ENCODE results near the gene GPBP1. TPM values are rescaled to one million over a fixed set of nuclear protein-coding genes. Genes with fewer than 3 reads are reported as not detected.
A peak's percentile ranks its signal among the peaks of the same experiment; 100 is the strongest.
"Not testable (repeated sequence)": the region's sequence is repeated elsewhere in the genome, so short reads cannot be mapped to it uniquely, and the experiment has no call there.

GPBP1 gene
- total RNA-seq, 2 experiments from 2014 or later: 94.1 to 98.5 TPM

- Mint-ChIP-seq H3K36me3 (peaks cover 50% of the 10 kb centered on the region), H3K27ac (no peak overlapping the region), H3K4me3 (no peak overlapping the region), H3K9me3 (no peaks in the 10 kb centered on the region), H3K27me3 (no peaks in the 10 kb centered on the region), H3K4me1 (ENCODE audit: low read depth) (peaks cover 44% of the 10 kb centered on the region)
- DNase-seq: no peak
- POLR2A ChIA-PET: no interaction called here
- intact Hi-C loops (cut with micrococcal nuclease): no loop called here
- CTCF ChIA-PET: no interaction called here
These were observed 85.1 kb downstream of the GPBP1 start for GRCh38 chr5:57258943-57259342.

- Mint-ChIP-seq H3K9me3 (no peaks in the 10 kb centered on the region), H3K4me3 (no peak overlapping the region), H3K27me3 (no peaks in the 10 kb centered on the region), H3K36me3 (peaks cover 47% of the 10 kb centered on the region), H3K27ac (no peak overlapping the region), H3K4me1 (ENCODE audit: low read depth) (peaks cover 44% of the 10 kb centered on the region)
- no peak for DNase-seq
- ChIA-PET POLR2A (no interaction called here), CTCF (no interaction called here)
- intact Hi-C loops (cut with micrococcal nuclease): loop anchor here (5.0 kb wide), 1 partner anchor 42 kb away; no protein-coding TSS in a partner anchor
These were observed 85.8 kb downstream of the GPBP1 start for GRCh38 chr5:57259704-57260103.

- ChIA-PET CTCF (interaction anchor here (0.6 kb wide), 1 partner anchor 43 kb away, joined by 3 read pairs; no protein-coding TSS in a partner anchor), POLR2A (no interaction called here)
- H3K27me3 Mint-ChIP-seq: no peaks in the 10 kb centered on the region
- H3K4me1 Mint-ChIP-seq (ENCODE audit: low read depth): peaks cover 40% of the 10 kb centered on the region
- peaks cover 41% of the 10 kb centered on the region for H3K36me3 Mint-ChIP-seq
- no peaks in the 10 kb centered on the region for H3K9me3 Mint-ChIP-seq
- H3K4me3 Mint-ChIP-seq: no peak overlapping the region
- H3K27ac Mint-ChIP-seq: no peak overlapping the region
- intact Hi-C loops (cut with micrococcal nuclease): loop anchor here (5.0 kb wide), 1 partner anchor 45 kb away; no protein-coding TSS in a partner anchor
- no peak for DNase-seq
These were observed 88.7 kb downstream of the GPBP1 start for GRCh38 chr5:57262541-57262940.

GRCh38 chr5:57267805-57268204 lies 93.9 kb downstream of the GPBP1 start:
- no peaks in the 10 kb centered on the region for H3K27me3 Mint-ChIP-seq
- ChIA-PET POLR2A (no interaction called here), CTCF (interaction anchor here (0.5 to 1.1 kb wide), 2 partner anchors 19 to 48 kb away, joined by 3 to 4 read pairs; no protein-coding TSS in a partner anchor)
- DNase-seq: no peak
- intact Hi-C loops (cut with micrococcal nuclease): no loop called here
- H3K4me3 Mint-ChIP-seq: no peak overlapping the region
- no peaks in the 10 kb centered on the region for H3K9me3 Mint-ChIP-seq
- H3K27ac Mint-ChIP-seq: no peak overlapping the region
- H3K36me3 Mint-ChIP-seq: peaks cover 9% of the 10 kb centered on the region
- H3K4me1 Mint-ChIP-seq (ENCODE audit: low read depth): peaks cover 3% of the 10 kb centered on the region

GRCh38 chr5:57276353-57276752 lies 102.5 kb downstream of the GPBP1 start:
- Mint-ChIP-seq H3K4me1 (ENCODE audit: low read depth) (no peaks in the 10 kb centered on the region), H3K27ac (no peak overlapping the region), H3K36me3 (no peaks in the 10 kb centered on the region), H3K9me3 (no peaks in the 10 kb centered on the region), H3K4me3 (no peak overlapping the region), H3K27me3 (peaks cover 5% of the 10 kb centered on the region)
- intact Hi-C loops (cut with micrococcal nuclease): loop anchor here (2.0 kb wide), 1 partner anchor 1006 kb away; no protein-coding TSS in a partner anchor
- DNase-seq: no peak
- ChIA-PET CTCF (interaction anchor here (1.1 kb wide), 1 partner anchor 22 kb away, joined by 3 read pairs; no protein-coding TSS in a partner anchor), POLR2A (no interaction called here)

GRCh38 chr5:57277085-57277484 lies 103.2 kb downstream of the GPBP1 start:
- Mint-ChIP-seq H3K9me3 (no peaks in the 10 kb centered on the region), H3K4me3 (no peak overlapping the region), H3K27ac (no peak overlapping the region), H3K27me3 (peaks cover 5% of the 10 kb centered on the region), H3K4me1 (ENCODE audit: low read depth) (no peaks in the 10 kb centered on the region), H3K36me3 (no peaks in the 10 kb centered on the region)
- no peak for DNase-seq
- intact Hi-C loops (cut with micrococcal nuclease): loop anchor here (1.0 to 2.0 kb wide), 2 partner anchors 377 to 1006 kb away; no protein-coding TSS in a partner anchor
- ChIA-PET POLR2A (no interaction called here), CTCF (interaction anchor here (1.1 kb wide), 1 partner anchor 21 kb away, joined by 3 read pairs; no protein-coding TSS in a partner anchor)

GRCh38 chr5:57280853-57281252 lies 107.0 kb downstream of the GPBP1 start:
- DNase-seq: no peak
- CTCF ChIA-PET: no interaction called here
- POLR2A ChIA-PET: no interaction called here
- peaks cover 5% of the 10 kb centered on the region for H3K36me3 Mint-ChIP-seq
- peaks cover 2% of the 10 kb centered on the region for H3K27me3 Mint-ChIP-seq
- no peak overlapping the region for H3K4me3 Mint-ChIP-seq
- intact Hi-C loops (cut with micrococcal nuclease): no loop called here
- H3K4me1 Mint-ChIP-seq (ENCODE audit: low read depth): no peaks in the 10 kb centered on the region
- H3K9me3 Mint-ChIP-seq: peaks cover 6% of the 10 kb centered on the region
- no peak overlapping the region for H3K27ac Mint-ChIP-seq

GRCh38 chr5:57285084-57285483 lies 111.2 kb downstream of the GPBP1 start:
- DNase-seq; H3K4me3 Mint-ChIP-seq; H3K4me1 Mint-ChIP-seq (ENCODE audit: low read depth); intact Hi-C loops (cut with micrococcal nuclease); H3K36me3 Mint-ChIP-seq; CTCF ChIA-PET; H3K27me3 Mint-ChIP-seq; POLR2A ChIA-PET; H3K27ac Mint-ChIP-seq; H3K9me3 Mint-ChIP-seq: not testable (repeated sequence)

GRCh38 chr5:57291894-57292293 lies 118.0 kb downstream of the GPBP1 start:
- POLR2A ChIA-PET: no interaction called here
- H3K4me3 Mint-ChIP-seq: no peak overlapping the region
- H3K27me3 Mint-ChIP-seq: peaks cover 2% of the 10 kb centered on the region
- no peak for DNase-seq
- intact Hi-C loops (cut with micrococcal nuclease): no loop called here
- no peaks in the 10 kb centered on the region for H3K36me3 Mint-ChIP-seq
- H3K9me3 Mint-ChIP-seq: no peaks in the 10 kb centered on the region
- CTCF ChIA-PET: no interaction called here
- no peak overlapping the region for H3K27ac Mint-ChIP-seq
- no peaks in the 10 kb centered on the region for H3K4me1 Mint-ChIP-seq (ENCODE audit: low read depth)

- ChIA-PET POLR2A (no interaction called here), CTCF (no interaction called here)
- DNase-seq: no peak
- no peak overlapping the region for H3K4me3 Mint-ChIP-seq
- H3K9me3 Mint-ChIP-seq: no peaks in the 10 kb centered on the region
- peaks cover 2% of the 10 kb centered on the region for H3K27me3 Mint-ChIP-seq
- intact Hi-C loops (cut with micrococcal nuclease): no loop called here
- H3K27ac Mint-ChIP-seq: no peak overlapping the region
- H3K4me1 Mint-ChIP-seq (ENCODE audit: low read depth): no peaks in the 10 kb centered on the region
- no peaks in the 10 kb centered on the region for H3K36me3 Mint-ChIP-seq
These were observed 118.5 kb downstream of the GPBP1 start for GRCh38 chr5:57292336-57292735.

- ChIA-PET CTCF (interaction anchor here (0.6 to 4.8 kb wide), 31 partner anchors 9 to 1554 kb away, joined by 3 to 128 read pairs (median 4); partner anchors contain the start of gene PLK2), POLR2A (interaction anchor here (1.0 kb wide), 1 partner anchor 84 kb away, joined by 4 read pairs; no protein-coding TSS in a partner anchor)
- intact Hi-C loops (cut with micrococcal nuclease): loop anchor here (2.0 to 5.0 kb wide), 3 partner anchors 134 to 480 kb away; no protein-coding TSS in a partner anchor
- H3K36me3 Mint-ChIP-seq: no peaks in the 10 kb centered on the region
- peak; percentile 86 for DNase-seq
- H3K9me3 Mint-ChIP-seq: no peaks in the 10 kb centered on the region
- H3K27me3 Mint-ChIP-seq: no peaks in the 10 kb centered on the region
- H3K27ac Mint-ChIP-seq: peak overlapping the region; percentile 54
- peak overlapping the region; percentile 43 for H3K4me3 Mint-ChIP-seq
- H3K4me1 Mint-ChIP-seq (ENCODE audit: low read depth): peaks cover 39% of the 10 kb centered on the region
These were observed 124.6 kb downstream of the GPBP1 start for GRCh38 chr5:57298295-57298984.

GRCh38 chr5:57298985-57299491 lies 125.2 kb downstream of the GPBP1 start:
- Mint-ChIP-seq H3K9me3 (no peaks in the 10 kb centered on the region), H3K27me3 (no peaks in the 10 kb centered on the region), H3K27ac (peak overlapping the region; percentile 54), H3K4me3 (peak overlapping the region; percentile 43), H3K36me3 (no peaks in the 10 kb centered on the region), H3K4me1 (ENCODE audit: low read depth) (peaks cover 39% of the 10 kb centered on the region)
- ChIA-PET POLR2A (interaction anchor here (1.0 kb wide), 1 partner anchor 84 kb away, joined by 4 read pairs; no protein-coding TSS in a partner anchor), CTCF (interaction anchor here (0.6 to 4.8 kb wide), 11 partner anchors 8 to 1175 kb away, joined by 3 to 128 read pairs (median 5); partner anchors contain the start of gene PLK2)
- intact Hi-C loops (cut with micrococcal nuclease): loop anchor here (1.0 to 5.0 kb wide), 6 partner anchors 25 to 1161 kb away; partner anchors contain the start of gene PLK2
- DNase-seq: peak; percentile 73
